Hepatocyte (in vitro differentiated cells): ENCODE measurements around the gene COL20A1. TPM values are rescaled to one million over a fixed set of nuclear protein-coding genes. Genes with fewer than 3 reads are reported as not detected.

Source experiments
- DNase-seq: peaks from one replicate; pipeline ENCODE4 v3.0.0-alpha.2; 2016; ENCODE audit warnings: low spot score
- H2AFZ ChIP-seq: fragments of 200-600 bp; sonication (generic); 2 replicates; pipeline ENCODE4 v1.6.0; 2016; ENCODE audit warnings: antibody characterized with exemption, mild to moderate bottlenecking
- H3K27ac ChIP-seq: fragments of 200-600 bp; sonication (generic); 2 replicates; pipeline ENCODE4 v1.5.1; 2016; ENCODE audit warnings: mild to moderate bottlenecking
- H3K27me3 ChIP-seq: fragments of 200-600 bp; sonication (generic); 2 replicates; pipeline ENCODE4 v1.6.1; 2016
- H3K36me3 ChIP-seq: fragments of 200-600 bp; sonication (generic); replicated peaks from 2 replicates; pipeline ENCODE4 v1.5.1; 2016; ENCODE audit warnings: low read depth; ENCODE audit not compliant: insufficient read depth
- H3K4me1 ChIP-seq: fragments of 200-600 bp; sonication (generic); 2 replicates; pipeline ENCODE4 v1.5.1; 2016; ENCODE audit warnings: mild to moderate bottlenecking, moderate library complexity; ENCODE audit not compliant: insufficient read depth
- H3K4me2 ChIP-seq: fragments of 200-600 bp; sonication (generic); 2 replicates; pipeline ENCODE4 v1.6.0; 2016
- H3K4me3 ChIP-seq: fragments of 200-600 bp; sonication (generic); 2 replicates; pipeline ENCODE4 v1.5.1; 2016; ENCODE audit warnings: mild to moderate bottlenecking
- H3K79me2 ChIP-seq: fragments of 200-600 bp; sonication (generic); 2 replicates; pipeline ENCODE4 v1.6.0; 2017; ENCODE audit warnings: mild to moderate bottlenecking
- H3K9me2 ChIP-seq: fragments of 200-600 bp; sonication (generic); replicated peaks from 2 replicates; pipeline ENCODE4 v1.6.0; 2017; ENCODE audit warnings: mild to moderate bottlenecking; ENCODE audit not compliant: insufficient read depth
- H3K9me3 ChIP-seq: fragments of 200-600 bp; sonication (generic); 2 replicates; pipeline ENCODE4 v1.5.1; 2016; ENCODE audit warnings: low read depth, mild to moderate bottlenecking
- H4K20me1 ChIP-seq: fragments of 200-600 bp; sonication (generic); 2 replicates; pipeline ENCODE4 v1.6.0; 2016; ENCODE audit warnings: mild to moderate bottlenecking; ENCODE audit not compliant: insufficient read depth, poor library complexity, severe bottlenecking
- CTCF ChIP-seq: fragments of 200-600 bp; sonication (generic); IDR thresholded peaks from 2 replicates; pipeline ENCODE4 v1.5.1; 2016; ENCODE audit warnings: antibody characterized with exemption, mild to moderate bottlenecking; ENCODE audit not compliant: poor library complexity
- EZH2 ChIP-seq: fragments of 200-600 bp; sonication (generic); IDR thresholded peaks from 2 replicates; pipeline ENCODE4 v1.6.1; 2016; ENCODE audit warnings: antibody characterized with exemption, mild to moderate bottlenecking, borderline replicate concordance
- EZH2phosphoT487 ChIP-seq: fragments of 200-600 bp; sonication (generic); IDR thresholded peaks from one replicate; pipeline ENCODE4 v1.6.1; 2018; ENCODE audit warnings: antibody characterized with exemption, mild to moderate bottlenecking, low read depth, moderate library complexity; ENCODE audit not compliant: unreplicated experiment, severe bottlenecking
- WGBS: methylation state at CpG from one replicate; pipeline ENCODE4 v1.1.6; 2016; ENCODE audit warnings: low lambda C conversion rate; ENCODE audit errors: missing lambda C conversion rate; 5-methylcytosine and 5-hydroxymethylcytosine counted together
- polyA plus RNA-seq: library from polyadenylated mRNA; unstranded; fragments of >200 nt; fragmentation: Nextera tagmentation; extraction: Ambion mirVana; gene quantifications from 2 replicates; pipeline ENCODE4 v1.2.1, GENCODE V29; 2016
- total RNA-seq: library from RNA; depleted of rRNA; stranded (reverse); fragments of >200 nt; gene quantifications from 2 replicates; pipeline ENCODE4 v1.2.3, GENCODE V29; 2014

Gene COL20A1
- total and polyA plus RNA-seq, 2 experiments from 2014 or later = not detected

GRCh38 chr20:63293456-63293855 lies 470 bp downstream of the COL20A1 start:
- no peak overlapping the region for H3K4me3 ChIP-seq

DNA sequence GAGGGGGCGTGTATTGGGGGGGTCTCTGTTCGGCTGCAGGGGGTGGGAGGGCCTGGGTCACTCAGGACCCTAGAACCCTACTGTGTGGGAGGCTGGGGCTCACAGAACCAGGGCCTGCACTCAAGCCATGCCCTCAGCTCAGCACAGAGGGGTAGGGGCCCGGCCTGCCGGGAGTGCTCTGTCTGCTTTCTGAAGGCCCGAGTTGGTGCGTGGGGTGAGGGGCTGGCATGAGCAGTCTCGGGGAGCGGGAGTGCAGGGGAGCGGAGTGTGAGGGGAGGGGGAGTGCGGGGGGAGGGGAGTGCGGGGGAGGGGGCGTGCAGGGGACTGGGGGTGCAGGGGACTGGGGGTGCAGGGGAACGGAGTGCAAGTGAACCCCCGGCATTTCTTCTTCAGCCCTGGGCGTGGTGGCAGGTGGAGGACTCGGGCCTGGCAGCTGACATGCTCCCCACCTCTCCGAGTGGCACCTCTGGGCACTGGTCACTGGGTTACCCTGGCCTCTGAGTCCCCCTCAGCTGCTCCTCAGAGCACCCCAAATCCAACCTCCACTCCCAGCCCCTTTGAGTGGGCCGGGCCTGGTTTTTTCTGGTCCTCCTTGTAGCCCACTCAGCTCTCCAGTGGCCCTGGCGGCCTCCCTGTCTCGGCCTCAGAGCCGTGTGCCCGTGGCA lies 1.0 kb downstream of the COL20A1 start:
- no peak for DNase-seq
- H3K9me3 ChIP-seq = no peaks in the 10 kb centered on the region
- H3K4me3 ChIP-seq = no peak overlapping the region
- 48% methylated on average over 9 of the region's 22 CpGs for WGBS
- H3K27ac ChIP-seq = no peak overlapping the region
- H3K36me3 ChIP-seq = no peaks in the 10 kb centered on the region
- H4K20me1 ChIP-seq = no peaks in the 10 kb centered on the region
- H3K4me1 ChIP-seq = peaks cover 3% of the 10 kb centered on the region
- no peak for TF ChIP-seq EZH2phosphoT487
- TF ChIP-seq CTCF = no peak
- TF ChIP-seq EZH2 = no peak
- H3K79me2 ChIP-seq = no peaks in the 10 kb centered on the region
- H2AFZ ChIP-seq = no peak overlapping the region
- H3K27me3 ChIP-seq = peaks cover 10% of the 10 kb centered on the region
- H3K4me2 ChIP-seq = no peak overlapping the region
- H3K9me2 ChIP-seq = no peaks in the 10 kb centered on the region

More at GRCh38 chr20:63293456-63293855, 470 bp downstream of the COL20A1 start:
- peaks cover 10% of the 10 kb centered on the region for H3K27me3 ChIP-seq
- no peaks in the 10 kb centered on the region for H3K9me3 ChIP-seq
- 86% methylated on average over 11 of the region's 11 CpGs for WGBS
- H3K4me2 ChIP-seq = no peak overlapping the region
- TF ChIP-seq EZH2 (no peak), EZH2phosphoT487 (no peak), CTCF (no peak)
- no peaks in the 10 kb centered on the region for H3K36me3 ChIP-seq
- H2AFZ ChIP-seq = no peak overlapping the region
- peaks cover 3% of the 10 kb centered on the region for H3K4me1 ChIP-seq
- no peaks in the 10 kb centered on the region for H3K79me2 ChIP-seq
- no peak overlapping the region for H3K27ac ChIP-seq
- no peak for DNase-seq
- H4K20me1 ChIP-seq = no peaks in the 10 kb centered on the region
- H3K9me2 ChIP-seq = no peaks in the 10 kb centered on the region

DNA sequence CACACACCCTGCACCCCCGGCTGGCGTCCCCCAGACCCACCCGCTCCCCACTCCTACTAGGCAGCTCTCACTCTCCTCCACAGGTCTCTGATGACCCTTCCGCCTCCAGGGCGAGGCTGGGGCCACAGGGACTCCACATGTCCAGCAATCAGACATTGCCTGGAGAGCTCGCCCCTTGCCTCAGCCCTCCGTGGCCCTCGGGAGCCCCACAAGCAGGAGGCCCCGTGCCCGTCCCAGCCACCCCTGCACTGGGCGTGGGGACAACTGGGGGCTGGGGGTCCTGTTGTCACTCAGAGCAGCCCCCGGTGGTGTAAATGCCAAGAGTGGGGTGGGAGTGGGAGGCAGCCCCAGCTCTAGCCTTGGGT lies 1.5 kb downstream of the COL20A1 start:
- Histone ChIP-seq H4K20me1 (no peaks in the 10 kb centered on the region), H3K27me3 (peaks cover 10% of the 10 kb centered on the region), H3K79me2 (no peaks in the 10 kb centered on the region), H3K9me3 (no peaks in the 10 kb centered on the region), H3K4me3 (no peak overlapping the region), H3K27ac (no peak overlapping the region), H2AFZ (no peak overlapping the region), H3K4me2 (no peak overlapping the region), H3K9me2 (no peaks in the 10 kb centered on the region), H3K36me3 (no peaks in the 10 kb centered on the region), H3K4me1 (peaks cover 3% of the 10 kb centered on the region)
- TF ChIP-seq CTCF = no peak
- no peak for TF ChIP-seq EZH2
- TF ChIP-seq EZH2phosphoT487 = no peak
- WGBS = 84% methylated on average over 9 of the region's 12 CpGs
- DNase-seq = no peak
